ENCODE results near the gene RNF112.
A peak's percentile ranks its signal among the peaks of the same experiment; 100 is the strongest.

Gene RNF112

GRCh38 chr17:19410875-19411620 lies at the start of gene RNF112:
TSS of gene RNF112 (plus strand) at chr17:19411232. CDS start at chr17:19411409, 177 bp downstream.
- no peaks in the 10 kb centered on the region for H4K20me1 ChIP-seq (ENCODE audit: insufficient read depth, low read length, poor library complexity, severe bottlenecking)
- no peaks in the 10 kb centered on the region for H3K79me2 ChIP-seq (ENCODE audit: insufficient read depth, low read length)
- TF ChIP-seq CTCF (conservative IDR thresholded peaks at IDR 0.05; ENCODE audit: low read length) (no peak), EZH2phosphoT487 (IDR thresholded peaks at IDR 0.05; ENCODE audit: borderline replicate concordance) (no peak)
- H2AFZ ChIP-seq (ENCODE audit: low read length): no peak within 1 kb of the TSS
- no peaks in the 10 kb centered on the region for H3F3A ChIP-seq (ENCODE audit: low read depth)
- H3K4me2 ChIP-seq (ENCODE audit: low read depth, low read length, poor library complexity, severe bottlenecking): no peak within 1 kb of the TSS
- no peak within 1 kb of the TSS for H3K9ac ChIP-seq (ENCODE audit: low read depth, low read length, poor library complexity, severe bottlenecking)
- H3K9me2 ChIP-seq (replicated peaks; ENCODE audit: low read depth, low read length): no peaks in the 10 kb centered on the region
- no peaks in the 10 kb centered on the region for H3K27me3 ChIP-seq (ENCODE audit: insufficient read depth, low read length, poor library complexity, severe bottlenecking)
- no peaks in the 10 kb centered on the region for H3K9me3 ChIP-seq (ENCODE audit: insufficient read depth, low read depth, low read length)
- no peaks in the 10 kb centered on the region for H3K36me3 ChIP-seq (ENCODE audit: insufficient read depth, low read length)
- H3K4me3 ChIP-seq (ENCODE audit: low read length, poor library complexity, severe bottlenecking): no peak within 1 kb of the TSS
- no peaks in the 10 kb centered on the region for H3K4me1 ChIP-seq (ENCODE audit: insufficient read depth, low read length, poor library complexity, severe bottlenecking)

GRCh38 chr17:19361326-19361725 lies 49.7 kb upstream of the RNF112 start:
- Histone ChIP-seq H3K4me3 (ENCODE audit: low read length, poor library complexity, severe bottlenecking) (no peak overlapping the region), H3K36me3 (ENCODE audit: insufficient read depth, low read length) (no peaks in the 10 kb centered on the region), H3F3A (ENCODE audit: low read depth) (no peaks in the 10 kb centered on the region), H2AFZ (ENCODE audit: low read length) (no peak overlapping the region), H3K4me1 (ENCODE audit: insufficient read depth, low read length, poor library complexity, severe bottlenecking) (no peaks in the 10 kb centered on the region), H3K9ac (ENCODE audit: low read depth, low read length, poor library complexity, severe bottlenecking) (no peak overlapping the region), H3K4me2 (ENCODE audit: low read depth, low read length, poor library complexity, severe bottlenecking) (no peak overlapping the region), H3K79me2 (ENCODE audit: insufficient read depth, low read length) (no peaks in the 10 kb centered on the region), H3K27me3 (ENCODE audit: insufficient read depth, low read length, poor library complexity, severe bottlenecking) (no peaks in the 10 kb centered on the region), H3K9me2 (replicated peaks; ENCODE audit: low read depth, low read length) (no peaks in the 10 kb centered on the region), H4K20me1 (ENCODE audit: insufficient read depth, low read length, poor library complexity, severe bottlenecking) (no peaks in the 10 kb centered on the region), H3K9me3 (ENCODE audit: insufficient read depth, low read depth, low read length) (no peaks in the 10 kb centered on the region)
- TF ChIP-seq EZH2phosphoT487 (IDR thresholded peaks at IDR 0.05; ENCODE audit: borderline replicate concordance): no peak
- no peak for TF ChIP-seq CTCF (conservative IDR thresholded peaks at IDR 0.05; ENCODE audit: low read length)

GRCh38 chr17:19361944-19362276 lies 49.1 kb upstream of the RNF112 start:
- no peaks in the 10 kb centered on the region for H4K20me1 ChIP-seq (ENCODE audit: insufficient read depth, low read length, poor library complexity, severe bottlenecking)
- no peak overlapping the region for H3K9ac ChIP-seq (ENCODE audit: low read depth, low read length, poor library complexity, severe bottlenecking)
- no peaks in the 10 kb centered on the region for H3F3A ChIP-seq (ENCODE audit: low read depth)
- H3K79me2 ChIP-seq (ENCODE audit: insufficient read depth, low read length): no peaks in the 10 kb centered on the region
- no peaks in the 10 kb centered on the region for H3K9me3 ChIP-seq (ENCODE audit: insufficient read depth, low read depth, low read length)
- H3K9me2 ChIP-seq (replicated peaks; ENCODE audit: low read depth, low read length): no peaks in the 10 kb centered on the region
- peak overlapping the region; percentile 72 for H3K4me2 ChIP-seq (ENCODE audit: low read depth, low read length, poor library complexity, severe bottlenecking)
- no peaks in the 10 kb centered on the region for H3K36me3 ChIP-seq (ENCODE audit: insufficient read depth, low read length)
- peak overlapping the region; percentile 74 for H3K4me3 ChIP-seq (ENCODE audit: low read length, poor library complexity, severe bottlenecking)
- no peaks in the 10 kb centered on the region for H3K27me3 ChIP-seq (ENCODE audit: insufficient read depth, low read length, poor library complexity, severe bottlenecking)
- no peaks in the 10 kb centered on the region for H3K4me1 ChIP-seq (ENCODE audit: insufficient read depth, low read length, poor library complexity, severe bottlenecking)
- TF ChIP-seq CTCF (conservative IDR thresholded peaks at IDR 0.05; ENCODE audit: low read length) (no peak), EZH2phosphoT487 (IDR thresholded peaks at IDR 0.05; ENCODE audit: borderline replicate concordance) (no peak)
- H2AFZ ChIP-seq (ENCODE audit: low read length): peak overlapping the region; percentile 92

All from Loucy (cell line).